ENCODE results near the gene FNDC3B. TPM values are rescaled to one million over a fixed set of nuclear protein-coding genes. Genes with fewer than 3 reads are reported as not detected.

Gene FNDC3B
- total and polyA plus RNA-seq, 2 donors (not counting 3 experiments of a cell fraction or from before 2014, with no cell fraction given), result 91.6 to 295 TPM

- FAIRE-seq (no peak), DNase-seq (ENCODE audit: low read depth, low spot score) (no peak)
- TF ChIP-seq CTCF (IDR thresholded peaks at IDR 0.05; ENCODE audit: extremely low read depth in 1 of 2, insufficient read depth in 1 of 2, low read depth in 1 of 2, low read length in 2 of 2) (no peak), POLR2AphosphoS5 (IDR thresholded peaks at IDR 0.05; ENCODE audit: insufficient read depth, low read depth, low read length) (no peak), MYC (IDR thresholded peaks at IDR 0.05; ENCODE audit: low read depth, low read length) (no peak), GATA2 (IDR thresholded peaks at IDR 0.05; ENCODE audit: insufficient read depth, insufficient read length, low read depth, low read length) (no peak)
- dilution Hi-C loops (cut with MboI; ENCODE audit: extremely low pct_ligation_motif_present, low sequenced_read_pairs), result no loop called here
- H4K20me1 ChIP-seq (replicated peaks; ENCODE audit: control insufficient read depth, extremely low read depth, insufficient read depth, low read length), result no peaks in the 10 kb centered on the region
- POLR2A ChIA-PET, result no interaction called here
- no peak overlapping the region for H3K9ac ChIP-seq (replicated peaks; ENCODE audit: extremely low read depth, insufficient read depth, low read length)
- H3K9me3 ChIP-seq (replicated peaks; ENCODE audit: control insufficient read depth, insufficient read depth, low read length), result no peaks in the 10 kb centered on the region
- H3K4me1 ChIP-seq (ENCODE audit: control insufficient read depth, extremely low read depth, insufficient read depth, low read length), result peaks cover 32% of the 10 kb centered on the region
- no peaks in the 10 kb centered on the region for H3K27me3 ChIP-seq (ENCODE audit: control insufficient read depth in 2 of 2, insufficient read depth in 2 of 2, low read length in 2 of 2)
- no peak overlapping the region for H3K4me3 ChIP-seq (replicated peaks in 1 of 3; ENCODE audit: insufficient read depth in 1 of 3, low read depth in 1 of 3, low read length in 3 of 3)
- no peaks in the 10 kb centered on the region for H3K9me1 ChIP-seq (replicated peaks; ENCODE audit: control insufficient read depth, extremely low read depth, insufficient read depth, low read length)
- H3K79me2 ChIP-seq (ENCODE audit: control insufficient read depth, insufficient read depth, low read length), result peaks cover 10% of the 10 kb centered on the region
- BruUV-seq (replicated peaks), result no TSS peak
- no peak overlapping the region for H2AFZ ChIP-seq (ENCODE audit: low read depth, low read length)
- CTCF ChIA-PET, result interaction anchor here (1.2 to 8.0 kb wide), 3 partner anchors 9 to 16 kb away, joined by 4 to 68 read pairs (median 16); no protein-coding TSS in a partner anchor
- peaks cover 15 to 26% of the 10 kb centered on the region in 2 experiments for H3K36me3 ChIP-seq (ENCODE audit: control insufficient read depth in 2 of 2, extremely low read depth in 1 of 2, insufficient read depth in 2 of 2, low read length in 2 of 2)
- H3K27ac ChIP-seq (ENCODE audit: insufficient read depth, low read depth, low read length), result peak overlapping the region; percentile 36
- H3K4me2 ChIP-seq (ENCODE audit: insufficient read depth, low read length), result no peak overlapping the region
- intact Hi-C loops (cut with micrococcal nuclease), result loop anchor here (5.0 to 10.0 kb wide), 2 partner anchors 179 to 272 kb away; no protein-coding TSS in a partner anchor
Measured at GRCh38 chr3:172316758-172317157, 277.4 kb downstream of the FNDC3B start.

- peak overlapping the region; percentile 71 for H3K9ac ChIP-seq (replicated peaks; ENCODE audit: extremely low read depth, insufficient read depth, low read length)
- H2AFZ ChIP-seq (ENCODE audit: low read depth, low read length), result no peak overlapping the region
- peak overlapping the region; percentile 61 for H3K4me2 ChIP-seq (ENCODE audit: insufficient read depth, low read length)
- no peaks in the 10 kb centered on the region for H3K27me3 ChIP-seq (ENCODE audit: control insufficient read depth in 2 of 2, insufficient read depth in 2 of 2, low read length in 2 of 2)
- H3K4me3 ChIP-seq (replicated peaks in 1 of 3; ENCODE audit: insufficient read depth in 1 of 3, low read depth in 1 of 3, low read length in 3 of 3), result no peak overlapping the region
- TF ChIP-seq POLR2AphosphoS5 (IDR thresholded peaks at IDR 0.05; ENCODE audit: insufficient read depth, low read depth, low read length), result no peak
- TF ChIP-seq GATA2 (IDR thresholded peaks at IDR 0.05; ENCODE audit: insufficient read depth, insufficient read length, low read depth, low read length), result no peak
- H3K9me3 ChIP-seq (replicated peaks; ENCODE audit: control insufficient read depth, insufficient read depth, low read length), result no peaks in the 10 kb centered on the region
- no peak for FAIRE-seq
- peaks cover 11 to 26% of the 10 kb centered on the region in 2 experiments for H3K36me3 ChIP-seq (ENCODE audit: control insufficient read depth in 2 of 2, extremely low read depth in 1 of 2, insufficient read depth in 2 of 2, low read length in 2 of 2)
- dilution Hi-C loops (cut with MboI; ENCODE audit: extremely low pct_ligation_motif_present, low sequenced_read_pairs) (no loop called here), intact Hi-C loops (cut with micrococcal nuclease) (loop anchor here (5.0 to 10.0 kb wide), 2 partner anchors 180 to 273 kb away; no protein-coding TSS in a partner anchor)
- peaks cover 10% of the 10 kb centered on the region for H3K79me2 ChIP-seq (ENCODE audit: control insufficient read depth, insufficient read depth, low read length)
- peaks cover 32% of the 10 kb centered on the region for H3K4me1 ChIP-seq (ENCODE audit: control insufficient read depth, extremely low read depth, insufficient read depth, low read length)
- H3K9me1 ChIP-seq (replicated peaks; ENCODE audit: control insufficient read depth, extremely low read depth, insufficient read depth, low read length), result no peaks in the 10 kb centered on the region
- DNase-seq (ENCODE audit: low read depth, low spot score), result no peak
- H4K20me1 ChIP-seq (replicated peaks; ENCODE audit: control insufficient read depth, extremely low read depth, insufficient read depth, low read length), result no peaks in the 10 kb centered on the region
- H3K27ac ChIP-seq (ENCODE audit: insufficient read depth, low read depth, low read length), result peak overlapping the region; percentile 96
- ChIA-PET CTCF (interaction anchor here (1.1 to 8.0 kb wide), 4 partner anchors 10 to 37 kb away, joined by 3 to 68 read pairs (median 4); no protein-coding TSS in a partner anchor), POLR2A (interaction anchor here (0.6 kb wide), 1 partner anchor 19 kb away, joined by 8 read pairs; no protein-coding TSS in a partner anchor)
- BruUV-seq (replicated peaks), result TSS peak; percentile 99
Measured at GRCh38 chr3:172317481-172317880, 278.1 kb downstream of the FNDC3B start.
